PC-9 (cell line): ENCODE measurements around the gene ASIC4.

Source experiments
- EZH2 ChIP-seq: fragments of 200-600 bp; sonication (generic); IDR thresholded peaks from 2 replicates; pipeline ENCODE4 v1.8.0; 2017; ENCODE audit warnings: antibody characterized with exemption, low read depth
- TF ChIP-seq, protein P1 (sequence below): fragments of 200-600 bp; sonication (generic); conservative IDR thresholded peaks from 2 replicates; pipeline ENCODE4 v1.6.1; 2017; ENCODE audit warnings: mixed run types, antibody characterized with exemption, mild to moderate bottlenecking, moderate library complexity

- no peak for TF ChIP-seq EZH2
- TF ChIP-seq, protein P1, sequence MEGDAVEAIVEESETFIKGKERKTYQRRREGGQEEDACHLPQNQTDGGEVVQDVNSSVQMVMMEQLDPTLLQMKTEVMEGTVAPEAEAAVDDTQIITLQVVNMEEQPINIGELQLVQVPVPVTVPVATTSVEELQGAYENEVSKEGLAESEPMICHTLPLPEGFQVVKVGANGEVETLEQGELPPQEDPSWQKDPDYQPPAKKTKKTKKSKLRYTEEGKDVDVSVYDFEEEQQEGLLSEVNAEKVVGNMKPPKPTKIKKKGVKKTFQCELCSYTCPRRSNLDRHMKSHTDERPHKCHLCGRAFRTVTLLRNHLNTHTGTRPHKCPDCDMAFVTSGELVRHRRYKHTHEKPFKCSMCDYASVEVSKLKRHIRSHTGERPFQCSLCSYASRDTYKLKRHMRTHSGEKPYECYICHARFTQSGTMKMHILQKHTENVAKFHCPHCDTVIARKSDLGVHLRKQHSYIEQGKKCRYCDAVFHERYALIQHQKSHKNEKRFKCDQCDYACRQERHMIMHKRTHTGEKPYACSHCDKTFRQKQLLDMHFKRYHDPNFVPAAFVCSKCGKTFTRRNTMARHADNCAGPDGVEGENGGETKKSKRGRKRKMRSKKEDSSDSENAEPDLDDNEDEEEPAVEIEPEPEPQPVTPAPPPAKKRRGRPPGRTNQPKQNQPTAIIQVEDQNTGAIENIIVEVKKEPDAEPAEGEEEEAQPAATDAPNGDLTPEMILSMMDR: no peak
Observed at GRCh38 chr2:219476652-219477151, 37.6 kb upstream of the ASIC4 start.
